ENCODE data around the gene EPG5.

The EPG5 gene

DNA sequence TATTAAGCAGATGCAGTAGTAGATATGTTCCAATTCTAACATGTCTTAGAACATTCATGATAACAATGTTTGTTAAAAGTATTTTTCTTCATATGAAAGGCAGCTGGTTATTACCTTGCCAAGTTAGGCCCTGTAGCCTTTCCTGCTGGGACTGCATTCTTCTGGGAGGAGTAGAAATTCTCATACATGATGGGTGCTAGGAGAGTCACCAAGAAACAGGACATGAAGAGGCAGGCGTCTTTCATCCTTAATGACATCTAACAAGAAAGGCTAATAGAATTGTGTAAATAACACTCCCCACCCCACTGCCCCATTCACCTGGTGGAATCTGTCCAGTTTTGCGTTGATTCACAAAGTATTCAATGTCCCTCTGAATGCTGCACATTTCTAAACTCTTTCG is 24.7 kb upstream of the EPG5 start:
- no peak overlapping the region for H3K4me3 Mint-ChIP-seq
- TF ChIP-seq, protein P1, sequence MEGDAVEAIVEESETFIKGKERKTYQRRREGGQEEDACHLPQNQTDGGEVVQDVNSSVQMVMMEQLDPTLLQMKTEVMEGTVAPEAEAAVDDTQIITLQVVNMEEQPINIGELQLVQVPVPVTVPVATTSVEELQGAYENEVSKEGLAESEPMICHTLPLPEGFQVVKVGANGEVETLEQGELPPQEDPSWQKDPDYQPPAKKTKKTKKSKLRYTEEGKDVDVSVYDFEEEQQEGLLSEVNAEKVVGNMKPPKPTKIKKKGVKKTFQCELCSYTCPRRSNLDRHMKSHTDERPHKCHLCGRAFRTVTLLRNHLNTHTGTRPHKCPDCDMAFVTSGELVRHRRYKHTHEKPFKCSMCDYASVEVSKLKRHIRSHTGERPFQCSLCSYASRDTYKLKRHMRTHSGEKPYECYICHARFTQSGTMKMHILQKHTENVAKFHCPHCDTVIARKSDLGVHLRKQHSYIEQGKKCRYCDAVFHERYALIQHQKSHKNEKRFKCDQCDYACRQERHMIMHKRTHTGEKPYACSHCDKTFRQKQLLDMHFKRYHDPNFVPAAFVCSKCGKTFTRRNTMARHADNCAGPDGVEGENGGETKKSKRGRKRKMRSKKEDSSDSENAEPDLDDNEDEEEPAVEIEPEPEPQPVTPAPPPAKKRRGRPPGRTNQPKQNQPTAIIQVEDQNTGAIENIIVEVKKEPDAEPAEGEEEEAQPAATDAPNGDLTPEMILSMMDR (IDR thresholded peaks at IDR 0.05) = no peak
- H3K27me3 Mint-ChIP-seq (ENCODE audit: low read depth, poor library complexity) = peaks cover 5% of the 10 kb centered on the region
- no peak overlapping the region for H3K27ac Mint-ChIP-seq
- no peak for DNase-seq
- peaks cover 18% of the 10 kb centered on the region for H3K36me3 Mint-ChIP-seq (ENCODE audit: low read depth)
- H3K9me3 Mint-ChIP-seq = peaks cover 3% of the 10 kb centered on the region
- no peaks in the 10 kb centered on the region for H3K4me1 Mint-ChIP-seq

DNA sequence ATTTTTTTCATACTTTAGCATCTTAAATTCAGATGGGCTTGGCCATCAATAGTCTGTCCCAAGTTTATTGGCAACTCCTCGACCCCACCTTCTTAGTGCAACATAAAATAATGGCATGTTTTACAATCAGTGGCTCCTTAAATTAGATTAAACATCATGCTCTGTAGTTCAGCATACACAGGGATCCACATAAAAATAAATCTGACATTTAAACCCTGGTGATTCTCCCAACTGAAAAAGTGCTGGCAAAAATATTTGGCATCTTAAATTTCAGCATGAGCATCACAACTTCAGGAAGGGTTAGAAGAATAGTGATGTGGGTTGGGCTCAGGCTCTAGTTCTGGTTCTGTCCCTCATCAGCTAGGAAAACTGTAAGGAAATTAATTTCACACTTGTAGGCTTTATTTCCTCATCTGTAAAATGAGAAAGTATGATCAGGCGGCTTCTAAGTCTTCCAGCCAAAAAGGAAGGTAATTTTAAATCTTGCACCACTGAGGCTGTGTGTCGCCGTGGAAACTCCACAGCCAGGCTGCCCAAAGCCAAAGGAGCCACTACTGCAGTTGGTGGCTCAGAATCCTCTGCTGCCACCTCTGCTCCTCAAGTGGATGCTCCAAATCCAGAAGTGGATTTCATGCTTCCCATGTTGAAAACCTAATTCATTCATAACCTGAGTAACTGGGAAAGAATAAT is 17.6 kb upstream of the EPG5 start:
- H3K36me3 Mint-ChIP-seq (ENCODE audit: low read depth) = peaks cover 11% of the 10 kb centered on the region
- no peak overlapping the region for H3K4me3 Mint-ChIP-seq
- H3K27ac Mint-ChIP-seq = no peak overlapping the region
- no peak for DNase-seq
- H3K27me3 Mint-ChIP-seq (ENCODE audit: low read depth, poor library complexity) = peaks cover 5% of the 10 kb centered on the region
- no peaks in the 10 kb centered on the region for H3K4me1 Mint-ChIP-seq
- H3K9me3 Mint-ChIP-seq = peaks cover 3% of the 10 kb centered on the region
- TF ChIP-seq, protein P1 (IDR thresholded peaks at IDR 0.05) = no peak

GRCh38 chr18:45981821-45982220 is 14.7 kb upstream of the EPG5 start:
- H3K4me1 Mint-ChIP-seq = no peaks in the 10 kb centered on the region
- no peak for DNase-seq
- H3K27ac Mint-ChIP-seq = no peak overlapping the region
- TF ChIP-seq, protein P1 (IDR thresholded peaks at IDR 0.05) = no peak
- H3K36me3 Mint-ChIP-seq (ENCODE audit: low read depth) = no peaks in the 10 kb centered on the region
- no peaks in the 10 kb centered on the region for H3K9me3 Mint-ChIP-seq
- H3K4me3 Mint-ChIP-seq = no peak overlapping the region
- no peaks in the 10 kb centered on the region for H3K27me3 Mint-ChIP-seq (ENCODE audit: low read depth, poor library complexity)

- no peak overlapping the region for H3K27ac Mint-ChIP-seq
- H3K27me3 Mint-ChIP-seq (ENCODE audit: low read depth, poor library complexity) = no peaks in the 10 kb centered on the region
- no peak overlapping the region for H3K4me3 Mint-ChIP-seq
- TF ChIP-seq, protein P1 (IDR thresholded peaks at IDR 0.05) = no peak
- no peaks in the 10 kb centered on the region for H3K36me3 Mint-ChIP-seq (ENCODE audit: low read depth)
- no peak for DNase-seq
- no peaks in the 10 kb centered on the region for H3K9me3 Mint-ChIP-seq
- H3K4me1 Mint-ChIP-seq = no peaks in the 10 kb centered on the region
These were observed 13.1 kb upstream of the EPG5 start for GRCh38 chr18:45980229-45980628.

DNA sequence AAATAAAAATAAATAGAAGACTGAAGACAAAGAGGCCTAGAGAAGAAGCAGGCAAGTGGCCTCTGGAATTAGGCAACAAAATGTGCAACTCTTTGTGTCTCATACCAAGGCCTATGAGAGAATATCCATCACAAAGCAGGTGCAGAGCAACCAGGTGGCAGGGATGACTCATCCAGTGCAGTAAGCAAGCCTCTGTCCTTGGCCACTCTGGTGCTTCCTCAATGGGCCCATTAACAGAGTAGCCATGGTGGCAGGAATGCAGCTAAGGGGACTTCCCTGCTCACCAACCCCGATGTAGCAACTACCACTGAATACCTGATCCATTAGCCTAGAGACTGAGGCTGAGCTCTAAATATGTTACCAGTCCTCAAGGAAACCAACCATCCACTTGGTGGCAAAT is 11.0 kb upstream of the EPG5 start:
- no peaks in the 10 kb centered on the region for H3K4me1 Mint-ChIP-seq
- no peak overlapping the region for H3K4me3 Mint-ChIP-seq
- no peaks in the 10 kb centered on the region for H3K27me3 Mint-ChIP-seq (ENCODE audit: low read depth, poor library complexity)
- H3K27ac Mint-ChIP-seq = no peak overlapping the region
- TF ChIP-seq, protein P1 (IDR thresholded peaks at IDR 0.05) = no peak
- H3K36me3 Mint-ChIP-seq (ENCODE audit: low read depth) = no peaks in the 10 kb centered on the region
- no peaks in the 10 kb centered on the region for H3K9me3 Mint-ChIP-seq
- no peak for DNase-seq

DNA sequence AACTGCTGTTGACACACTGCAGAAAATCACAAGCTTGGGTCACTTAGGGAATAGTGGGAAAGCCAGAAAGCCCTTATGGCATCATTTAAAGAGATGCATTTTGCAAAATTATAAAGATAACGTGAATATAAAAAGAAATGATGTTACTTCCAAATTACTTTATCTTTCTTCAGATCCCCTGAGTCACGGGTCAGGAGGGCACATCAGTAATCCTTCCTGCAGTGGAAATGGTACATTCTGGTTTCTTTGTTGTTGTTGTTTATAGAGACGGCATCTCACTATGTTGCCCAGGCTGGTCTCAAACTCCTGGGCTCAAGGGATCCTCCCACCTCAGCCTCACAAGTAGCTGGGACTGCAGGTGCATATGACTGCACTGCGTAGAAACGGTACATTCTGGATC is 9.8 kb upstream of the EPG5 start:
- no peaks in the 10 kb centered on the region for H3K9me3 Mint-ChIP-seq
- no peaks in the 10 kb centered on the region for H3K4me1 Mint-ChIP-seq
- H3K4me3 Mint-ChIP-seq = no peak overlapping the region
- no peak for DNase-seq
- no peak overlapping the region for H3K27ac Mint-ChIP-seq
- TF ChIP-seq, protein P1 (IDR thresholded peaks at IDR 0.05) = no peak
- H3K36me3 Mint-ChIP-seq (ENCODE audit: low read depth) = no peaks in the 10 kb centered on the region
- H3K27me3 Mint-ChIP-seq (ENCODE audit: low read depth, poor library complexity) = no peaks in the 10 kb centered on the region
